Activated naive CD8-positive, alpha-beta T cell treated with anti-CD3 and anti-CD28 coated beads, Interleukin-2, amount 10 ng/mL, durations not matched to agents 7 days and 5 days (primary cell): ENCODE measurements around the gene CLDN10. TPM values are rescaled to one million over a fixed set of nuclear protein-coding genes. Genes with fewer than 3 reads are reported as not detected.

Experiments used
- ATAC-seq: fragments of 150-1000 bp; cut with Tn5 transposase; one replicate; pipeline ENCODE4 v1.10.0; 2021; ENCODE audit warnings: low read depth, moderate library complexity
- POLR2A ChIA-PET: fragments of 350-600 bp; sonication (Branson Sonifier 250); formaldehyde crosslinking; loops from one replicate; lab custom pipeline; 2021; ENCODE audit warnings: antibody characterized with exemption; lab: Charles Lee
- DNase-seq: peaks from one replicate; pipeline ENCODE4 v3.0.0; 2021
- H3K27ac Mint-ChIP-seq: one replicate; pipeline ENCODE4 v1.8.0; 2022; ENCODE audit warnings: mild to moderate bottlenecking, mixed read lengths
- H3K27me3 Mint-ChIP-seq: one replicate; pipeline ENCODE4 v1.8.0; 2022; ENCODE audit warnings: mild to moderate bottlenecking, moderate library complexity, mixed read lengths
- H3K36me3 Mint-ChIP-seq: one replicate; pipeline ENCODE4 v1.8.0; 2021; ENCODE audit warnings: mild to moderate bottlenecking, mixed read lengths
- H3K4me1 Mint-ChIP-seq: one replicate; pipeline ENCODE4 v1.8.0; 2021; ENCODE audit warnings: mixed read lengths
- H3K4me3 Mint-ChIP-seq: one replicate; pipeline ENCODE4 v1.8.0; 2022; ENCODE audit warnings: mild to moderate bottlenecking, moderate library complexity, mixed read lengths
- H3K9me3 Mint-ChIP-seq: one replicate; pipeline ENCODE4 v1.8.0; 2021; ENCODE audit warnings: mixed read lengths
- total RNA-seq, 2 experiments: library from RNA; stranded (reverse); gene quantifications; one replicate each; pipeline ENCODE4 v1.2.3, GENCODE V29; 2021

The CLDN10 gene
- total RNA-seq, 2 experiments from 2014 or later: not detected

DNA sequence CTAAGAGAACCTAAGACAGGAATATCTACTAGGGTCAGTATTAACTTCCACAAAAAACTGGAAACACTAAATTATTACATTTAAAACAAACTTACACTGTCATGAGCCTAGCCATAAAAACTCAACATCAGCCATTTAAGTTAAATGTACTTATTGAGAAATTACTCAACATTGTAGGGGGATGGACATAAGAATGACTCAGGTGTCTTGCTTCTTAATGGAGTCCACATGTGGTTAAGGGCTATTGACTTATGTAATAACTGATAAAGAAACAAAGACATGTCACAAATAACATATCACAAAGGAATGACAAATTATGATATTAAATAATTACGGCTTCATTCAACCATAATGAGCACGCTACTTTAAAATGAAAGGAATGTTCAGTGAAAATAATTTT is 36.2 kb downstream of the CLDN10 start:
- no peak overlapping the region for H3K4me3 Mint-ChIP-seq
- H3K27me3 Mint-ChIP-seq: peaks cover 12% of the 10 kb centered on the region
- no peaks in the 10 kb centered on the region for H3K4me1 Mint-ChIP-seq
- no peaks in the 10 kb centered on the region for H3K9me3 Mint-ChIP-seq
- H3K27ac Mint-ChIP-seq: no peak overlapping the region
- H3K36me3 Mint-ChIP-seq: no peaks in the 10 kb centered on the region
- POLR2A ChIA-PET: no interaction called here
- no peak for DNase-seq
- no peak for ATAC-seq

DNA sequence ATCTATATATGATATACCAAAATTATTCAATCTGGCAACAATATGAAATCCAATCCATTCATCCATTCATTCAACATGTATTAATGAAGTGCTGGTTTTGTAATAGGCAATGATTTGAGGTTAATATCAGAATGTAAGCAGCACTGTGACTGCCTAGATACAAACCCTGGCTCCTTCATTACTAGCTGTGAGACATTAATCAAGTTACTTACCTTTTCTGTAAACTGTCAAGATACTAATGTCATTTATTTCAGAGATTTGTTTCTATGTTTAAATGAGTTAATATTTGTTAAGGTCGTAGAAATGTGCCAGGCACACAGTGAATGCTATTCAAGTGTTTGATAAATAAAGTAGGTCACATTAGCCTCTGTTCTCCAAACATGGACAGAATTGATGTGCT is 40.9 kb downstream of the CLDN10 start:
- Mint-ChIP-seq H3K4me3 (no peak overlapping the region), H3K36me3 (no peaks in the 10 kb centered on the region), H3K27ac (no peak overlapping the region), H3K27me3 (peaks cover 21% of the 10 kb centered on the region), H3K9me3 (no peaks in the 10 kb centered on the region), H3K4me1 (no peaks in the 10 kb centered on the region)
- ATAC-seq (no peak), DNase-seq (no peak)
- POLR2A ChIA-PET: no interaction called here

DNA sequence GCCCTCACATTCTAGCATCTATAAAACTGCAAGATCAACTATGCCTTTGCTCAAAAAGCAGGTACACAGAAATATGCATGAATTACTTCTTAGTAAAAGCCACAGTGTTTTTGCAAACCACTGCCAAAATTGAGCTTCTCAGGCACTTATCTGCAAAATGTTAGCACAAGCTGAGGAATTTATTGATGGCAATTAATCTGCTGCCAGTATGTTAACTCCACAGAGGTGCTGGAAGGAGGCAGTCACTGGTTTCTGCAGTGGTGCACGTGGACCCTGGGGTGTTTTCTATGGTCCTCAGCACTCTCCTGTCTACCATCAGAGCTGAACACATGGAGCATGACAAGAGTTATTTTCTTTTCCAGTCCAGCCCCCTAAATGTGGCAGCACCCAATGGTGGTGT is 44.2 kb downstream of the CLDN10 start:
- ATAC-seq: no peak
- Mint-ChIP-seq H3K4me3 (no peak overlapping the region), H3K4me1 (no peaks in the 10 kb centered on the region), H3K36me3 (no peaks in the 10 kb centered on the region), H3K27ac (no peak overlapping the region), H3K9me3 (no peaks in the 10 kb centered on the region), H3K27me3 (peaks cover 18% of the 10 kb centered on the region)
- POLR2A ChIA-PET: no interaction called here
- no peak for DNase-seq

DNA sequence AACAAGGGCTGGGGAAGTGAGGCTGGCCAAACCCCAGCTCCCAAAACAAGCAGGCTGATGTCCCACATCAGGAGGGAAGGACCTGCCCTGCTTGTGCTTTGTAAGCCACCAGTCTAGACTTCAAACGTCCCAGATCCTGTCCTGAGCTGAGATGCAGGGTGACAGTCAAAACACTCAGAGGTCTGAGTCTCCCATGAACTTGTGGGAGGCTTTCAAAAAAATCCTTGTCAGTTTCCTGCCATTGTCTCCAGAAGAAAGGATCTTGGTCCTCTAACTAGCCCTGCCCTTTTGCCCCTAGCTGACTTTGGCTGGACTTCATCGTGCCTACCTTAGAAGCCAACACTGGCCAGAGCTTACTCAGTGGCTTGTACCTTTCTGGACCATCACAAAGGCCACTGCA is 48.7 kb downstream of the CLDN10 start:
- H3K27me3 Mint-ChIP-seq: peaks cover 10% of the 10 kb centered on the region
- H3K9me3 Mint-ChIP-seq: no peaks in the 10 kb centered on the region
- POLR2A ChIA-PET: no interaction called here
- H3K36me3 Mint-ChIP-seq: no peaks in the 10 kb centered on the region
- ATAC-seq (no peak), DNase-seq (no peak)
- no peak overlapping the region for H3K4me3 Mint-ChIP-seq
- no peak overlapping the region for H3K27ac Mint-ChIP-seq
- no peaks in the 10 kb centered on the region for H3K4me1 Mint-ChIP-seq

DNA sequence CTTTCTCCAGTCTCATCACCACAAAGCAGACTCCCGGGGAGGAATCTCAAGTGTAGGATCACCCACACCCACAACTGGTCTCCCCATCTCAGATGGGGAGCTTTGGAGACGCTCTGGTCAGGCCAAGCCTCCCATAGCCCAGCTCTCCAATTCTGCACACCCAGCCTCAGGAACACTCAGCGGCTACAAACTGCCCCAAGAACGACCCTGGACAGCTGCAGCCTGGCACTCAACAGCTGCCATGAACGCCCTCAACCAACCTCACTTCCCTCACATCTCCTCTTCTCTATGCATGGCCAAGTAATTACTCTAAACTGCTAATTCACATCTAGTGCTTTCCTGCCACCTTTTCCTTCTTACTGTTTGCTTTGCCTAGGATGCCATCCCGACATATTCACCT is 49.4 kb downstream of the CLDN10 start:
- H3K27me3 Mint-ChIP-seq: peaks cover 14% of the 10 kb centered on the region
- POLR2A ChIA-PET: no interaction called here
- no peak for ATAC-seq

DNA sequence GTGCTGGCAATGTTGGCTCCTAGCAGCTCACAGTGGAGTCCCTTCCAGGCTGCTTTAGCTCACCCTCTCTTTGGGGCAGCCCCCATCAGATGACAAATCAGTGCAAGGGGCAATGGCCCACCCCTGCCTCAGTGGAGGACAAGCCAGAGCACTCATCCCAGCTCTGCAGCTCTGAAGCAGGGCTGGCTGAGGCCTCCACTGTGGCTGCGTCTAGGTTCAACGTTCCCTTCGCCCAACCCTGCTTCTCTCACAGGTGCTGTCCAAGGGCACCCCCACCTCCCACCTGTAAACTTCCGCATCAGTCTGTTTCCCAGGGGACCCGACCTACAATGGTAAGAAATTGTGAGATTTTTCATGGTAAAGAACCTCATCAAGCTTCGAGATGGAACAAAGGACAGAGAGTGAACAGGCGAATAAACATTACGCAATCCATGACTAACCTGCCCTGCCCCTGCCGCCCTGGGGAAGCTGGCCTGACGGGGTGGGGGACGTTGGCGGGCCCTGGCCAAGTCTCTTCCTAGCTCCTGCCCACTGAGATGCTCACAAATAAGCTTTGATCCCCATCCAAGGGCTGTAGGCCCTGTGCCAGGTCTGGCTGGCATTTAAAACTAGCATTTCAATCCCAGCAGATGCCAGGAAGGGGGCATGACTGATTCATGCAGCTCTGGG is 51.5 kb downstream of the CLDN10 start:
- POLR2A ChIA-PET: no interaction called here
- Mint-ChIP-seq H3K4me1 (no peaks in the 10 kb centered on the region), H3K27ac (no peak overlapping the region)

More for the DNA sequence above, 49.4 kb downstream of the CLDN10 start:
- DNase-seq: no peak
- Mint-ChIP-seq H3K4me3 (no peak overlapping the region), H3K9me3 (no peaks in the 10 kb centered on the region), H3K36me3 (no peaks in the 10 kb centered on the region), H3K4me1 (no peaks in the 10 kb centered on the region), H3K27ac (no peak overlapping the region)

DNA sequence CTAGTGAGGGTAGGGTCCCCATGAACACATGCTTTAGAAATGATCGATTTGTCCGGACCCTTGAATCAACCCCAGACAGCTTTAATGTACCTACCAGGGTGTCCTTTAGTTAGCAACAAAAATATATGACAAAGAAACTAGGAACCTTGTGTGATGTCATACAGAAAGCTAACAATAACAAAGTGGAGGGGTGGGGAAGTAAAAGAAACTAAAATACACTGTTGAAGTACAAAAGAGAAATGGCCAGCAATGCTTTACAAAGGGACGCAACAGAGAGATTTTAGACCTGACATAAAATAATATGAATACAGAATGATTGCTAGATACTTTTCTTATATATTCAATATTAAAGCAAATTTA is 52.0 kb downstream of the CLDN10 start:
- POLR2A ChIA-PET: no interaction called here
- peaks cover 15% of the 10 kb centered on the region for H3K27me3 Mint-ChIP-seq
- no peak for ATAC-seq
- no peaks in the 10 kb centered on the region for H3K36me3 Mint-ChIP-seq
- no peak for DNase-seq
- H3K27ac Mint-ChIP-seq: no peak overlapping the region
- no peaks in the 10 kb centered on the region for H3K4me1 Mint-ChIP-seq
- no peak overlapping the region for H3K4me3 Mint-ChIP-seq
- no peaks in the 10 kb centered on the region for H3K9me3 Mint-ChIP-seq

More for the DNA sequence above, 51.5 kb downstream of the CLDN10 start:
- no peak overlapping the region for H3K4me3 Mint-ChIP-seq
- ATAC-seq (no peak), DNase-seq (no peak)
- H3K9me3 Mint-ChIP-seq: no peaks in the 10 kb centered on the region
- H3K27me3 Mint-ChIP-seq: peaks cover 15% of the 10 kb centered on the region
- no peaks in the 10 kb centered on the region for H3K36me3 Mint-ChIP-seq

DNA sequence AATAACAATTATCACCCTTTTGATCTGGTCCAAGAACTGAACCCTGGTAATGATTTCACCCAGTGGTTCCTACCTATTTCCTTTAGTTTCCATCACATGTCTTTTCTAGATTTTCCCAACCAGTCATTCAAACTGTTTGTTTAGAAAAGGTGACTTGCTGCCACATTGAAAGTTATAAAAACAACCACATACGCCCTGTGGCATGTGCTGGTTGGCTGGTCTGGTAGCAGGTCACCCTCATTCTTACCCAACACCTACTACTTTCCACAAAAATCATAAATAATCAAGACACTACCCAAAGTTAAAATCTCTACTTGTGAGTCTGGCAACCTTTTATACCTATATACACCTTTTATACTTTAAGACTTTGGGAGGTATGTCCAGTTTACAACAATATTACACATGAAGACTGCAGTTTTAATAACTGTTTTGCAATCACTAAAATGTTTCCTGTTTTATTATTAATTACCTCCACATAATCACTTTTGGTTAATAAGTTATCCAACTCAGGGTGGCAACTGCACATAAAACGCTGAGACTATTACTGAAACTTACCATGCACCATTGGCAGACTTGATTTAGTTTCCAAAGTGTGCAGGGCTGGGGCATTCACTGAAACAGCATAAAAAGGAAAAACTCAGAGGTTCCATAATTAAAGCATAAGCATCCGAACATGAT is 53.1 kb downstream of the CLDN10 start:
- Mint-ChIP-seq H3K27ac (no peak overlapping the region), H3K9me3 (no peaks in the 10 kb centered on the region), H3K36me3 (no peaks in the 10 kb centered on the region), H3K27me3 (peaks cover 18% of the 10 kb centered on the region), H3K4me3 (no peak overlapping the region), H3K4me1 (no peaks in the 10 kb centered on the region)
- DNase-seq: no peak
- POLR2A ChIA-PET: no interaction called here
- no peak for ATAC-seq

DNA sequence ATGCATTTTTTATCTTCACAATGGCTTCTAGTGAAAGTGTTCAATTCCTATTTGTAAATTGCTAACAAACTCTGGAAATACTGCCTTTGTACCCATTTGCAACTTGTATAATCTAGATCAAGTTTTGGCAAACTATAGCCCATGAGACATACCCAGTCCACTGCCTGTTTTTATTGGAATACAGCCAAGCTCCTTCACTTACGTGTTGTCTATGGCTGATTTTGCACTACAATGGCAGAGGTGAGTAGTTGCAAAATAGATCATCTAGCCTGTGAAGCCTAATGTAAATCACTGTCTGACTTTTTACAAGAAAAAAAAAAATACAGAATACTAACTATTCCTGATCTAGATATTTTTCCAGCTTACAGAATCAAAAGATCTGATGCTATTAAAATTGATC is 54.8 kb downstream of the CLDN10 start:
- Mint-ChIP-seq H3K4me1 (no peaks in the 10 kb centered on the region), H3K27me3 (peaks cover 17% of the 10 kb centered on the region), H3K4me3 (no peak overlapping the region), H3K36me3 (no peaks in the 10 kb centered on the region), H3K27ac (no peak overlapping the region), H3K9me3 (no peaks in the 10 kb centered on the region)
- DNase-seq: no peak
- POLR2A ChIA-PET: no interaction called here
- ATAC-seq: no peak

DNA sequence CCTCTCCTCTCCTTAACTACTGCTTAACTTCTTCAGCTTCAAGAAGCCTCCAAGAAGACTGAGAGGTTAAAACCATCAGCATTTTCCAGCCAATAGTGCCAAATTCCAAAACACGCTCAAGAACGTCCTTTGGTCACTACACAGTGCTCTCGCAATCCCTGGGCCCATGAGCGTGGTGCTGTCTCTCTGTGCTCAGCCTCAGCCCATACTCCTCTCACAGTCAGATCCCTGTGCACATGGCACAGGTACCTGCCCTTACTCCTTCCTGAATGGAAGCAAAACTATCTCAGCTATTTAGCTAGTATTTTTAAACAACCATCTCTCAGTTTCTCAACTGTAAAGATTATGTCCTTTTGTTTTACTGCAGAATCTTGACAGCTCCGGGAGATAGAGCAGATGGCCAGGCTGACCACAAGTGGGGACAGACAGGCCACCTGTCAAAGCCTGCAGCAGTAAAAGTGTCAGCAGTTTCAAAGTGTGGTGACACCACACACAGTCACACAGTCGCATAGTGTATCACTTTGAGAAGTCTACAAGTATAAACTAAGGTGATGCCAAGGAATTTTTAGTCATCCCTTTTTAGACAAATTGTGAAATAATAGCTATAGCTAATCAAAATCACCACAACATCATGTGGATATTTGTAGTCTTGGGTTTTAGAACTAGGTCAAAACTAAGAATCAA is 56.3 kb downstream of the CLDN10 start:
- Mint-ChIP-seq H3K36me3 (no peaks in the 10 kb centered on the region), H3K27ac (no peak overlapping the region)
- POLR2A ChIA-PET: no interaction called here

DNA sequence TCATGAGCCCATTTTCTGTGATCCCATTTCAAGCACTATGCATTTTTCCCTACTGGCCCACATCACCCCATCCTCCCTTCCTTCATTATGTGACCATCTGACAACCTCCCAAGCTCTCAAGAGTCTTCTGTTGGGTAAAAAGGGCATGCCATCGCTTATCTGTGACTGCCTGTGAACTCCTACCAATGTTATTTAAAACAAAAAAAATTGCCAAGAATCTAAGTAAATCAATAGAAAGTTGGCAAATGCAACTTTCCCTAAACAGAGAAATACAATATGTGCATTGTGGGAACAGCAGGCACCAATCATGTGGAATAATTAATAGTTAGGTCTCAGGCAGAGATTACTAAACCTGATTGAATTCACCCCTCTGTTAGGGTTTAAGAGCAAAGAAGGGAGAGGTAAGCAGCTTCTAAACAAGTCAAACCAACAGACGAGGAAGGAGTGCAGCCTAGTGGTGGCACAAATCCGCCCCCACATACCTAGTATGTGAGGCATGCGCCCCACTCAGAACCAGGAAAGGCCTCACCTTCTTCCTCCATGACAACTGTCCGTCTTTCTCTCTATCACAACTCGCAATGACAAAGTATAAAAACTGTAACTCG is 62.2 kb downstream of the CLDN10 start:
- H3K27ac Mint-ChIP-seq: no peak overlapping the region
- H3K9me3 Mint-ChIP-seq: no peaks in the 10 kb centered on the region
- peaks cover 5% of the 10 kb centered on the region for H3K27me3 Mint-ChIP-seq
- no peaks in the 10 kb centered on the region for H3K36me3 Mint-ChIP-seq
- DNase-seq (no peak), ATAC-seq (no peak)
- no peak overlapping the region for H3K4me3 Mint-ChIP-seq
- POLR2A ChIA-PET: no interaction called here
- no peaks in the 10 kb centered on the region for H3K4me1 Mint-ChIP-seq

More for the DNA sequence above, 56.3 kb downstream of the CLDN10 start:
- Mint-ChIP-seq H3K9me3 (no peaks in the 10 kb centered on the region), H3K4me1 (no peaks in the 10 kb centered on the region), H3K4me3 (no peak overlapping the region), H3K27me3 (peaks cover 17% of the 10 kb centered on the region)
- ATAC-seq (no peak), DNase-seq (no peak)

DNA sequence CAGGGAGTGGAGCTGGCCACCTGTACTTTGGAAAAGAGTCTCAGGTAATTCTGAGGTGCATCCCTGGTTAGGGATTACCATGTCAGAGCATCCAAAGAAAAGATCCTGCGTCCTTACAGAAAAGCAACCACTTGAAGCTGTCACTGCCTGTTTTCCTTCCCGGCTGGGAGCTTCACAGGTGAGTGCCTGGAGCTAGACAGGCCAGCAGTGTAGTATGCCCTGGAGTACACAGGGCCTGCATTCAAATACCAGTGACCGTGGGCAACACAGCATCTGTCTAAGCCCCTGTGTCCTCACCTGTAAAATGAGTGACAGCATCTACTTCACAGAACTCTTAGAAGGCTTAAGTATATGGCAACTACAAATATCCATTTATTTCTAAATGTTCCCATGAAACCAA is 63.0 kb downstream of the CLDN10 start:
- H3K4me1 Mint-ChIP-seq: no peaks in the 10 kb centered on the region
- POLR2A ChIA-PET: no interaction called here
- no peak for DNase-seq
- no peaks in the 10 kb centered on the region for H3K9me3 Mint-ChIP-seq
- H3K27me3 Mint-ChIP-seq: peaks cover 3% of the 10 kb centered on the region
- no peaks in the 10 kb centered on the region for H3K36me3 Mint-ChIP-seq
- no peak overlapping the region for H3K27ac Mint-ChIP-seq
- no peak for ATAC-seq
- no peak overlapping the region for H3K4me3 Mint-ChIP-seq

DNA sequence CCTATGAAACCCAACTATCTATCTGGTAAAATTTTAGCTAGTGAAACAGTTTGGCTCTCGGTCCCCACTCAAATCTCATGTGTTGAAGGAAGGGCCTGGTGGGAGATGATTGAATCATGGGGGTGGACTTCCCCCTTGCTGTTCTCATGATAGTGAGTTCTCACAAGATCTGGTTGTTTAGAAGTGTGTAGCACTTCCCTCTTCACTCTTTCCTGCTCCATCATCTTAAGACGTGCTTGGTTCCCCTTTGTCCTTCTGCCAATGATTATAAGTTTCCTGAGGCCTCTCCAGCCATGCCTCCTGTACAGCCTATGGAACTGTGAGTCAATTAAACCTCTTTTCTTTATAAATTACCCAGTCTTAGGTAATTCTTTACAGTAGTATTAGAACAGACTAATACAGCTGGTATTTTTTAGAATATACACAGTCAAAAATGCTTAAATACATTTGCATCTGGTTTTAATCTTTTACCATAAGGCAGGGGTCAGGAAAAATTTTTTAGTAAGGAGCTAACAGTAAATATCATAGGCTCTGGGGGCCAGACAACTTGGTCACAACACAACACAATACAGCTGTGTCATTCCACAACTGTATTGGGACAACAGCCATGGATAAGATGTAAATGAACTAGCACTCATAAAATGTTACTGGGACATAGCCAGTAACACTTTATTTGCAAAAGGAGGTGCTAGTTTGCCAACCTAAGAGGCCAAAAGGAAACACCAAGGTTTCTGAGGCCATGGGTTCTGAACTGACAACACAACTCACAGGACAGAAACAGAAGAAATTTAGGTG is 67.7 kb downstream of the CLDN10 start:
- peaks cover 1% of the 10 kb centered on the region for H3K27me3 Mint-ChIP-seq
- ATAC-seq (no peak), DNase-seq (no peak)

More for the DNA sequence above, 67.7 kb downstream of the CLDN10 start:
- H3K9me3 Mint-ChIP-seq: no peaks in the 10 kb centered on the region
- POLR2A ChIA-PET: no interaction called here
- H3K4me3 Mint-ChIP-seq: no peak overlapping the region
- H3K4me1 Mint-ChIP-seq: no peaks in the 10 kb centered on the region
- H3K27ac Mint-ChIP-seq: no peak overlapping the region
- H3K36me3 Mint-ChIP-seq: no peaks in the 10 kb centered on the region
